ENCODE measurements around the gene LIN7A. TPM values are rescaled to one million over a fixed set of nuclear protein-coding genes. Genes with fewer than 3 reads are reported as not detected.

Gene LIN7A
- total RNA-seq, 1 experiment from 2014 or later = 10.0 TPM

GRCh38 chr12:80838708-80839107 is 99.0 kb downstream of the LIN7A start:
- Histone ChIP-seq H3K36me3 (ENCODE audit: insufficient read depth, low read length, poor library complexity, severe bottlenecking) (no peaks in the 10 kb centered on the region), H3K4me3 (ENCODE audit: low read depth, low read length, poor library complexity, severe bottlenecking) (no peak overlapping the region), H3K27ac (ENCODE audit: low read depth, low read length, poor library complexity, severe bottlenecking) (no peak overlapping the region), H3K27me3 (replicated peaks; ENCODE audit: insufficient read depth, low read depth, low read length, poor library complexity) (no peaks in the 10 kb centered on the region), H3K9me3 (ENCODE audit: low read depth, low read length, poor library complexity, severe bottlenecking) (no peaks in the 10 kb centered on the region), H3K4me1 (ENCODE audit: insufficient read depth, low read length, poor library complexity, severe bottlenecking) (peaks cover 6% of the 10 kb centered on the region)
- TF ChIP-seq, protein P1, sequence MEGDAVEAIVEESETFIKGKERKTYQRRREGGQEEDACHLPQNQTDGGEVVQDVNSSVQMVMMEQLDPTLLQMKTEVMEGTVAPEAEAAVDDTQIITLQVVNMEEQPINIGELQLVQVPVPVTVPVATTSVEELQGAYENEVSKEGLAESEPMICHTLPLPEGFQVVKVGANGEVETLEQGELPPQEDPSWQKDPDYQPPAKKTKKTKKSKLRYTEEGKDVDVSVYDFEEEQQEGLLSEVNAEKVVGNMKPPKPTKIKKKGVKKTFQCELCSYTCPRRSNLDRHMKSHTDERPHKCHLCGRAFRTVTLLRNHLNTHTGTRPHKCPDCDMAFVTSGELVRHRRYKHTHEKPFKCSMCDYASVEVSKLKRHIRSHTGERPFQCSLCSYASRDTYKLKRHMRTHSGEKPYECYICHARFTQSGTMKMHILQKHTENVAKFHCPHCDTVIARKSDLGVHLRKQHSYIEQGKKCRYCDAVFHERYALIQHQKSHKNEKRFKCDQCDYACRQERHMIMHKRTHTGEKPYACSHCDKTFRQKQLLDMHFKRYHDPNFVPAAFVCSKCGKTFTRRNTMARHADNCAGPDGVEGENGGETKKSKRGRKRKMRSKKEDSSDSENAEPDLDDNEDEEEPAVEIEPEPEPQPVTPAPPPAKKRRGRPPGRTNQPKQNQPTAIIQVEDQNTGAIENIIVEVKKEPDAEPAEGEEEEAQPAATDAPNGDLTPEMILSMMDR (conservative IDR thresholded peaks at IDR 0.05; ENCODE audit: low read depth, low read length) = no peak
- TF ChIP-seq EZH2 (IDR thresholded peaks at IDR 0.05; ENCODE audit: borderline replicate concordance, low read depth, low read length, poor library complexity, severe bottlenecking) = no peak
- no peak for DNase-seq (ENCODE audit: low spot score)
- ChIA-PET POLR2A (ENCODE audit: low non-redundant PET) (no interaction called here), CTCF (no interaction called here)
- no TSS peak for BruUV-seq (replicated peaks)
- intact Hi-C loops (cut with micrococcal nuclease; ENCODE audit: unreplicated experiment) = loop anchor here (5.0 kb wide), 1 partner anchor 419 kb away; no protein-coding TSS in a partner anchor

- intact Hi-C loops (cut with micrococcal nuclease; ENCODE audit: unreplicated experiment) = loop anchor here (5.0 kb wide), 1 partner anchor 419 kb away; no protein-coding TSS in a partner anchor
- ChIA-PET POLR2A (ENCODE audit: low non-redundant PET) (no interaction called here), CTCF (interaction anchor here (0.5 to 1.3 kb wide), 7 partner anchors 13 to 420 kb away, joined by 3 to 10 read pairs (median 3); no protein-coding TSS in a partner anchor)
- Histone ChIP-seq H3K36me3 (ENCODE audit: insufficient read depth, low read length, poor library complexity, severe bottlenecking) (no peaks in the 10 kb centered on the region), H3K27ac (ENCODE audit: low read depth, low read length, poor library complexity, severe bottlenecking) (no peak overlapping the region), H3K9me3 (ENCODE audit: low read depth, low read length, poor library complexity, severe bottlenecking) (no peaks in the 10 kb centered on the region), H3K4me1 (ENCODE audit: insufficient read depth, low read length, poor library complexity, severe bottlenecking) (peaks cover 6% of the 10 kb centered on the region), H3K27me3 (replicated peaks; ENCODE audit: insufficient read depth, low read depth, low read length, poor library complexity) (no peaks in the 10 kb centered on the region), H3K4me3 (ENCODE audit: low read depth, low read length, poor library complexity, severe bottlenecking) (no peak overlapping the region)
- DNase-seq (ENCODE audit: low spot score) = no peak
- no TSS peak for BruUV-seq (replicated peaks)
- no peak for TF ChIP-seq EZH2 (IDR thresholded peaks at IDR 0.05; ENCODE audit: borderline replicate concordance, low read depth, low read length, poor library complexity, severe bottlenecking)
- TF ChIP-seq, protein P1 (conservative IDR thresholded peaks at IDR 0.05; ENCODE audit: low read depth, low read length) = no peak
Observed at GRCh38 chr12:80838024-80838658, 99.6 kb downstream of the LIN7A start.

DNA sequence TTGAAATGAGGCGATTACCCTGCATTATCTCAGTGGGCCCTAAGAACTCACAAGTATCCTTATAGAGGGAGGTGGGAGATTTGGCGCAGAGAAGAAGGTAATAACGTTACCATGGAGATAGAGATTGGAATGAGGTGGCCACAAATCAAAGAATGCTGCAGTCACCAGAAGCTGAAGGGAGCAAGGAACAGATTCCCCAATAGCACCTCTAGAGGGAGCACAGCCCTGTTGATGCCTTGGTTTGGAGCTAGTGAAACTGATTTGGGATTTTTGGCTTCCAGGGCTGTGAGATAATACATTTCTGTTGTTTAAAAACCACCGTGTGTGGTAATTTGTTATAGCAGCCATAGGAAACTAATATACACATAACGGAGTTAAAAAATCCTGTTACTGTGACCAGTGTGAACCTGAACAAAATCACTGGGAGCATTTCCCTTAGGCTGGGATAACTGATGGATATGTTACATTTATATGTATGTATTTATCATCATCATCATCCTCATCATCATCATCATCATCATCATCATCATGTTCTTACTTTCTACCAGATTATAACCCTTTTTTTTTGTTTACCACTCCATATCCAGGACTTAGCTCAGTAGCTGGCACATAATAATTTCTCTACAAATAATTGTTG is 100.3 kb downstream of the LIN7A start:
- no peak overlapping the region for H3K27ac ChIP-seq (ENCODE audit: low read depth, low read length, poor library complexity, severe bottlenecking)
- intact Hi-C loops (cut with micrococcal nuclease; ENCODE audit: unreplicated experiment) = loop anchor here (2.0 to 5.0 kb wide), 2 partner anchors 109 to 420 kb away; no protein-coding TSS in a partner anchor
- peak; percentile 82 for DNase-seq (ENCODE audit: low spot score)
- POLR2A ChIA-PET (ENCODE audit: low non-redundant PET) = no interaction called here
- H3K4me3 ChIP-seq (ENCODE audit: low read depth, low read length, poor library complexity, severe bottlenecking) = no peak overlapping the region
- no peaks in the 10 kb centered on the region for H3K9me3 ChIP-seq (ENCODE audit: low read depth, low read length, poor library complexity, severe bottlenecking)
- H3K27me3 ChIP-seq (replicated peaks; ENCODE audit: insufficient read depth, low read depth, low read length, poor library complexity) = no peaks in the 10 kb centered on the region
- CTCF ChIA-PET = interaction anchor here (0.5 to 1.3 kb wide), 9 partner anchors 13 to 954 kb away, joined by 3 to 10 read pairs (median 3); no protein-coding TSS in a partner anchor
- BruUV-seq (replicated peaks) = no TSS peak
- TF ChIP-seq, protein P1 (conservative IDR thresholded peaks at IDR 0.05; ENCODE audit: low read depth, low read length) = peak; percentile 88
- TF ChIP-seq EZH2 (IDR thresholded peaks at IDR 0.05; ENCODE audit: borderline replicate concordance, low read depth, low read length, poor library complexity, severe bottlenecking) = no peak
- no peaks in the 10 kb centered on the region for H3K36me3 ChIP-seq (ENCODE audit: insufficient read depth, low read length, poor library complexity, severe bottlenecking)
- peaks cover 6% of the 10 kb centered on the region for H3K4me1 ChIP-seq (ENCODE audit: insufficient read depth, low read length, poor library complexity, severe bottlenecking)
